ENCODE data around the gene ERICH6B. TPM values are rescaled to one million over a fixed set of nuclear protein-coding genes. Genes with fewer than 3 reads are reported as not detected.

ERICH6B gene
- polyA plus RNA-seq, 3 donors = not detected

GRCh38 chr13:45584816-45585215, 30.7 kb downstream of the ERICH6B start:
- Histone ChIP-seq H3K36me3 (replicated peaks in 1 of 2; ENCODE audit: control insufficient read depth in 1 of 2, insufficient read depth in 2 of 2, low read length in 2 of 2) (no peaks in the 10 kb centered on the region), H3K4me3 (replicated peaks in 1 of 3; ENCODE audit: low read depth in 2 of 3, low read length in 3 of 3) (no peak overlapping the region), H3K9ac (ENCODE audit: insufficient read depth, low read length, poor library complexity, severe bottlenecking) (no peak overlapping the region), H3K4me1 (ENCODE audit: control insufficient read depth in 1 of 2, insufficient read depth in 2 of 2, low read length in 2 of 2) (no peaks in the 10 kb centered on the region), H3K27me3 (ENCODE audit: control insufficient read depth in 2 of 2, insufficient read depth in 2 of 2, low read length in 2 of 2) (no peaks in the 10 kb centered on the region), H3K4me2 (replicated peaks; ENCODE audit: extremely low read depth, low read length, poor library complexity, severe bottlenecking) (no peak overlapping the region), H2AFZ (ENCODE audit: insufficient read depth, low read depth, low read length, poor library complexity, severe bottlenecking) (no peak overlapping the region), H4K20me1 (ENCODE audit: insufficient read depth, low read length) (no peaks in the 10 kb centered on the region), H3K9me3 (replicated peaks in 1 of 2; ENCODE audit: control insufficient read depth in 1 of 2, insufficient read depth in 1 of 2, low read length in 2 of 2) (no peaks in the 10 kb centered on the region), H3K79me2 (ENCODE audit: insufficient read depth, low read length) (no peaks in the 10 kb centered on the region), H3K27ac (ENCODE audit: low read depth in 1 of 2, low read length in 2 of 2) (no peak overlapping the region)
- Mint-ChIP-seq H3K4me1 (no peaks in the 10 kb centered on the region), H3K4me3 (no peak overlapping the region), H3K9me3 (peaks cover 0 to 7% (median 0%) of the 10 kb centered on the region in 7 donors), H3K27ac (no peak overlapping the region), H3K27me3 (ENCODE audit: low read depth in 3 of 3) (peaks cover 0 to 5% (median 3%) of the 10 kb centered on the region in 3 donors), H3K36me3 (no peaks in the 10 kb centered on the region)
- intact Hi-C loops (cut with micrococcal nuclease) = no loop called here
- no peak for TF ChIP-seq CTCF (IDR thresholded peaks at IDR 0.05)
- no peak for DNase-seq
- WGBS (ENCODE audit: insufficient coverage) = 96% methylated on average over 5 of the region's 6 CpGs

- H3K36me3 Mint-ChIP-seq = no peaks in the 10 kb centered on the region
- H4K20me1 ChIP-seq (ENCODE audit: insufficient read depth, low read length) = no peaks in the 10 kb centered on the region
- peaks cover 0 to 5% (median 0%) of the 10 kb centered on the region in 7 donors for H3K9me3 Mint-ChIP-seq
These were observed 33.0 kb downstream of the ERICH6B start for GRCh38 chr13:45582408-45583076.

More at GRCh38 chr13:45582408-45583076, 33.0 kb downstream of the ERICH6B start:
- Histone ChIP-seq H3K27ac (ENCODE audit: low read depth in 1 of 2, low read length in 2 of 2) (no peak overlapping the region), H3K9ac (ENCODE audit: insufficient read depth, low read length, poor library complexity, severe bottlenecking) (no peak overlapping the region), H3K36me3 (replicated peaks in 1 of 2; ENCODE audit: control insufficient read depth in 1 of 2, insufficient read depth in 2 of 2, low read length in 2 of 2) (no peaks in the 10 kb centered on the region), H3K4me1 (ENCODE audit: control insufficient read depth in 1 of 2, insufficient read depth in 2 of 2, low read length in 2 of 2) (no peaks in the 10 kb centered on the region), H3K4me2 (replicated peaks; ENCODE audit: extremely low read depth, low read length, poor library complexity, severe bottlenecking) (no peak overlapping the region), H3K4me3 (replicated peaks in 1 of 3; ENCODE audit: low read depth in 2 of 3, low read length in 3 of 3) (no peak overlapping the region), H3K79me2 (ENCODE audit: insufficient read depth, low read length) (no peaks in the 10 kb centered on the region), H3K9me3 (replicated peaks in 1 of 2; ENCODE audit: control insufficient read depth in 1 of 2, insufficient read depth in 1 of 2, low read length in 2 of 2) (no peaks in the 10 kb centered on the region), H3K27me3 (ENCODE audit: control insufficient read depth in 2 of 2, insufficient read depth in 2 of 2, low read length in 2 of 2) (no peaks in the 10 kb centered on the region), H2AFZ (ENCODE audit: insufficient read depth, low read depth, low read length, poor library complexity, severe bottlenecking) (no peak overlapping the region)
- TF ChIP-seq CTCF (IDR thresholded peaks at IDR 0.05) = no peak
- no CpG with 5 or more reads among the region's 3 CpGs for WGBS (ENCODE audit: insufficient coverage)
- Mint-ChIP-seq H3K4me1 (no peaks in the 10 kb centered on the region), H3K4me3 (no peak overlapping the region), H3K27ac (no peak overlapping the region), H3K27me3 (ENCODE audit: low read depth in 3 of 3) (peaks cover 0 to 8% (median 7%) of the 10 kb centered on the region in 3 donors)
- intact Hi-C loops (cut with micrococcal nuclease) = no loop called here
- DNase-seq = no peak
